KMS-11 (cell line): ENCODE measurements around the gene ITGA4.
"Not testable (repeated sequence)": the region's sequence is repeated elsewhere in the genome, so short reads cannot be mapped to it uniquely, and the experiment has no call there.

Source experiments
- H2AFZ ChIP-seq: fragments of 200-600 bp; sonication (generic); 2 replicates; pipeline ENCODE4 v1.6.1; 2016; ENCODE audit warnings: antibody characterized with exemption, mixed run types, low read depth
- H3K27ac ChIP-seq: fragments of 200-600 bp; sonication (generic); 2 replicates; pipeline ENCODE4 v1.6.1; 2016; ENCODE audit warnings: mild to moderate bottlenecking, mixed run types
- H3K27me3 ChIP-seq: fragments of 200-600 bp; sonication (generic); 2 replicates; pipeline ENCODE4 v1.6.1; 2017; ENCODE audit warnings: mild to moderate bottlenecking, low read depth, mixed run types, moderate library complexity; ENCODE audit not compliant: insufficient read depth
- H3K36me3 ChIP-seq: fragments of 200-600 bp; sonication (generic); 2 replicates; pipeline ENCODE4 v1.6.1; 2017; ENCODE audit warnings: mild to moderate bottlenecking, mixed run types; ENCODE audit not compliant: insufficient read depth
- H3K4me1 ChIP-seq: fragments of 200-600 bp; sonication (generic); 2 replicates; pipeline ENCODE4 v1.6.1; 2016; ENCODE audit warnings: mild to moderate bottlenecking, low read depth, mixed run types; ENCODE audit not compliant: poor library complexity, severe bottlenecking
- H3K4me2 ChIP-seq: fragments of 200-600 bp; sonication (generic); 2 replicates; pipeline ENCODE4 v1.7.0; 2016; ENCODE audit warnings: mild to moderate bottlenecking, mixed run types
- H3K4me3 ChIP-seq: fragments of 200-600 bp; sonication (generic); IDR thresholded peaks from 2 replicates; pipeline ENCODE4 v1.6.1; 2017; ENCODE audit warnings: low read depth, low read length, mixed read lengths; ENCODE audit not compliant: insufficient read depth
- H3K79me2 ChIP-seq: fragments of 200-600 bp; sonication (generic); 2 replicates; pipeline ENCODE4 v1.6.1; 2016; ENCODE audit warnings: low read depth, mixed run types; ENCODE audit not compliant: insufficient read depth
- H3K9ac ChIP-seq: fragments of 200-600 bp; sonication (generic); 2 replicates; pipeline ENCODE4 v1.6.1; 2016; ENCODE audit warnings: mild to moderate bottlenecking, mixed run types
- H4K20me1 ChIP-seq: fragments of 200-600 bp; sonication (generic); 2 replicates; pipeline ENCODE4 v1.6.1; 2016; ENCODE audit warnings: mild to moderate bottlenecking, mixed run types; ENCODE audit not compliant: insufficient read depth
- CTCF ChIP-seq: fragments of 200-600 bp; sonication (generic); conservative IDR thresholded peaks from 2 replicates; pipeline ENCODE4 v1.6.1; 2017; ENCODE audit warnings: low read depth, mild to moderate bottlenecking, antibody characterized with exemption, low read length, moderate library complexity, mixed read lengths

ITGA4 gene

GRCh38 chr2:181440919-181441318 lies 16.3 kb upstream of the ITGA4 start:
- H3K4me2 ChIP-seq = no peak overlapping the region
- H3K36me3 ChIP-seq = no peaks in the 10 kb centered on the region
- no peak overlapping the region for H2AFZ ChIP-seq
- H3K79me2 ChIP-seq = no peaks in the 10 kb centered on the region
- no peak overlapping the region for H3K9ac ChIP-seq
- no peak for TF ChIP-seq CTCF
- no peaks in the 10 kb centered on the region for H4K20me1 ChIP-seq
- H3K27me3 ChIP-seq = no peaks in the 10 kb centered on the region
- H3K4me3 ChIP-seq = no peak overlapping the region
- H3K27ac ChIP-seq = no peak overlapping the region
- H3K4me1 ChIP-seq = peaks cover 16% of the 10 kb centered on the region

- no peak overlapping the region for H3K4me3 ChIP-seq
- no peaks in the 10 kb centered on the region for H3K27me3 ChIP-seq
- H2AFZ ChIP-seq = no peak overlapping the region
- no peak overlapping the region for H3K4me2 ChIP-seq
- peaks cover 16% of the 10 kb centered on the region for H3K4me1 ChIP-seq
- H3K9ac ChIP-seq = no peak overlapping the region
- no peaks in the 10 kb centered on the region for H3K36me3 ChIP-seq
- H3K79me2 ChIP-seq = no peaks in the 10 kb centered on the region
- no peak overlapping the region for H3K27ac ChIP-seq
- no peak for TF ChIP-seq CTCF
- no peaks in the 10 kb centered on the region for H4K20me1 ChIP-seq
Observed at GRCh38 chr2:181441670-181442069, 15.5 kb upstream of the ITGA4 start.

DNA sequence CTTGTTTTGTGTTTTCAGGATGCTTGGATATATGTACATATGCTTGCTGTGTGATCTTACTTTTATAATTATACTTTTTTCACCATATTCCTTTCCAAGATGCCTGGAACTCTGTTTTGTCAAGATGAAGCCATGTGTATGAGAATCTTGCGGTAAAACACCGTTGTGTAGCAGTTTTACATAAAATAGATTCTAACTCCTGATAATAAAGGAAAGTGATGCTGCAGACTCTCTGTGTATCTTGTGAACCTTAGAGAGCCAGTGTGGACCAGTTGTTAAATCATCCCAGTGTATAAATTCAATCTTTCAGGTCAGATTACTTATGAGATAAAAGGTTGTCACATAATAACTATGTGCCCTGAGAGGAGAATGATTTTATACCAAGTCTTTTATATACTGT lies 12.5 kb upstream of the ITGA4 start:
- no peak for TF ChIP-seq CTCF
- Histone ChIP-seq H3K27me3 (no peaks in the 10 kb centered on the region), H3K4me2 (no peak overlapping the region), H3K4me1 (no peaks in the 10 kb centered on the region), H4K20me1 (no peaks in the 10 kb centered on the region), H2AFZ (no peak overlapping the region), H3K79me2 (no peaks in the 10 kb centered on the region), H3K4me3 (no peak overlapping the region), H3K27ac (no peak overlapping the region), H3K9ac (no peak overlapping the region), H3K36me3 (no peaks in the 10 kb centered on the region)

GRCh38 chr2:181446985-181447384 lies 10.2 kb upstream of the ITGA4 start:
- Histone ChIP-seq H3K36me3 (no peaks in the 10 kb centered on the region), H3K9ac (no peak overlapping the region), H3K27me3 (no peaks in the 10 kb centered on the region), H4K20me1 (no peaks in the 10 kb centered on the region), H3K4me3 (no peak overlapping the region), H3K79me2 (no peaks in the 10 kb centered on the region), H3K4me2 (no peak overlapping the region), H3K27ac (no peak overlapping the region), H3K4me1 (no peaks in the 10 kb centered on the region), H2AFZ (no peak overlapping the region)
- no peak for TF ChIP-seq CTCF

GRCh38 chr2:181449278-181449677 lies 7.9 kb upstream of the ITGA4 start:
- not testable (repeated sequence) for H3K27ac ChIP-seq, H3K4me2 ChIP-seq, H3K36me3 ChIP-seq, H3K79me2 ChIP-seq, H3K4me1 ChIP-seq, H2AFZ ChIP-seq, H3K27me3 ChIP-seq, H3K9ac ChIP-seq, H3K4me3 ChIP-seq, H4K20me1 ChIP-seq
